ENCODE results near the gene PPP6R2. TPM values are rescaled to one million over a fixed set of nuclear protein-coding genes. Genes with fewer than 3 reads are reported as not detected.

The PPP6R2 gene
- total and polyA plus RNA-seq, 2 of the 4 experiments (the other 2 are of a cell fraction), result 49.2 to 51.6 TPM

DNA sequence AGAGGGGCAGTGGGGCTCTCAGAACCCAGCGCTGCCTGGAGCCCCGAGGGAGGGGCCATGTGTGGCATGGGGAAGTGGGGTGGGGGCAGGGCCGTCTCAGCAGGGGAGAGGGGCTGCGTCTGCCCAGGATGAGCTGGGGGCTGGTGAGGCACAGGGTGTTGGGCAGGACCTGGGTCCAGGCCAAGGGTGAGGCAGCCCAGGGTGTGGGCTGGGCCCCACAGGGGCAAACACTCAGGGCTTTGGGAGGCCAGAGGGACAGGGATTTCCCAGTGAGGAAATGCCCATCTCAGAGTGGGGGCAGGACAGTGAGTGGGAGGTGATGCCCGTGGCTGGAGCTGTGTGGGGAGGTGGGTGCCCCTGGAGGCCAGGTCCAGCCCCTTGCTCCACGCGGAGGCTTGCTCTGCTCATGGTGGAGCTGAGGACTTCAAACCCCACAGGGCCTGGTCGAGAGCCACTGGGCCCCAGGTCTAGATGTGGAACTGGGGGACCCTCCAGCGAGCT, 41.0 kb upstream of the PPP6R2 start:
- Histone ChIP-seq H3K36me3 (ENCODE audit: control insufficient read depth, insufficient read depth, low read length) (peaks cover 24% of the 10 kb centered on the region; the same call in 1 of the 2 replicates), H3K23ac (ENCODE audit: low read depth, low read length) (peak overlapping the region; percentile 61; the same call in 1 of the 2 replicates), H3K56ac (ENCODE audit: extremely low read depth, insufficient read depth, low read length) (no peak overlapping the region), H2AK9ac (replicated peaks; ENCODE audit: low read depth, low read length, poor library complexity) (peak overlapping the region; percentile 87), H2AFZ (replicated peaks; ENCODE audit: low read length, poor library complexity) (peak overlapping the region; percentile 18), H2BK20ac (ENCODE audit: low read depth, low read length) (no peak overlapping the region), H2AK5ac (ENCODE audit: low read depth, low read length) (peak overlapping the region; percentile 75), H3K4me3 (ENCODE audit: insufficient read depth, low read depth, low read length) (no peak overlapping the region), H4K5ac (ENCODE audit: low read depth, low read length) (no peak overlapping the region; the same call in 1 of the 2 replicates), H3K79me1 (ENCODE audit: low read depth in 1 of 2, low read length in 2 of 2) (peaks cover 0 to 52% of the 10 kb centered on the region in 2 experiments; a peak in 2 of 4 replicates), H3K9me3 (ENCODE audit: control insufficient read depth, insufficient read depth, low read length) (no peaks in the 10 kb centered on the region), H4K20me1 (ENCODE audit: insufficient read depth, low read length) (peaks cover 83% of the 10 kb centered on the region), H3K4ac (ENCODE audit: low read depth, low read length) (peak overlapping the region; percentile 59), H3K4me1 (ENCODE audit: control insufficient read depth, insufficient read depth, low read length) (peaks cover 69% of the 10 kb centered on the region), H3K14ac (replicated peaks; ENCODE audit: low read depth, low read length) (peak overlapping the region; percentile 52; the same call in 1 of the 2 replicates), H2BK15ac (ENCODE audit: low read depth, low read length) (no peak overlapping the region), H3K9ac (ENCODE audit: low read depth, low read length) (0 out of 2 replicates have a peak overlapping the region, but pooled peaks have one; percentile 22), H3K18ac (ENCODE audit: low read depth, low read length) (no peak overlapping the region), H3K9me1 (ENCODE audit: insufficient read depth, low read length) (peaks cover 16% of the 10 kb centered on the region), H2BK5ac (ENCODE audit: low read depth, low read length, poor library complexity, severe bottlenecking) (peak overlapping the region; percentile 77), H2BK120ac (ENCODE audit: low read depth, low read length) (no peak overlapping the region), H4K8ac (ENCODE audit: low read depth in 2 of 2, low read length in 2 of 2) (peak overlapping the region in 1 of 2 experiments; percentile 28; a peak in 1 of 4 replicates), H3K27ac (ENCODE audit: insufficient read depth, low read length) (peak overlapping the region; percentile 64), H3K4me2 (ENCODE audit: low read depth, low read length) (peak overlapping the region; percentile 57; the same call in 1 of the 2 replicates), H4K91ac (ENCODE audit: insufficient read depth, low read depth, low read length) (peak overlapping the region; percentile 21; the same call in 1 of the 2 replicates), H3K27me3 (ENCODE audit: control insufficient read depth, insufficient read depth, low read length) (no peaks in the 10 kb centered on the region)
- dilution Hi-C loops (cut with HindIII; ENCODE audit: low sequenced_read_pairs, unreplicated experiment) (no loop called here), intact Hi-C loops (cut with micrococcal nuclease) (no loop called here), in situ Hi-C loops (cut with MboI; ENCODE audit: low sequenced_read_pairs) (no loop called here)
- CTCF ChIA-PET, result no interaction called here
- DNase-seq (peak; percentile 17), ATAC-seq (ENCODE audit: low read depth) (peak; percentile 2)
- WGBS, 2 experiments (ENCODE audit: extremely low coverage in 2 of 2, insufficient read length in 1 of 2), result 7% methylated on average over 2 of the region's 9 CpGs; no CpG with 5 or more reads in 1 of the 2 experiments
- POLR2A ChIA-PET (ENCODE audit: unreplicated experiment), result no interaction called here
- no peak for TF ChIP-seq POLR2A (IDR thresholded peaks at IDR 0.05; ENCODE audit: low read depth, low read length)
- TF ChIP-seq MAZ (IDR thresholded peaks at IDR 0.05; ENCODE audit: borderline replicate concordance, low read depth, low read length), result peak; percentile 30; the same call in 1 of the 2 replicates
- TF ChIP-seq RAD21 (IDR thresholded peaks at IDR 0.05; ENCODE audit: low read length), result no peak
- no TSS peak for BruUV-seq (replicated peaks)
